Measurements from ENCODE around the gene ASCL5.

DNA sequence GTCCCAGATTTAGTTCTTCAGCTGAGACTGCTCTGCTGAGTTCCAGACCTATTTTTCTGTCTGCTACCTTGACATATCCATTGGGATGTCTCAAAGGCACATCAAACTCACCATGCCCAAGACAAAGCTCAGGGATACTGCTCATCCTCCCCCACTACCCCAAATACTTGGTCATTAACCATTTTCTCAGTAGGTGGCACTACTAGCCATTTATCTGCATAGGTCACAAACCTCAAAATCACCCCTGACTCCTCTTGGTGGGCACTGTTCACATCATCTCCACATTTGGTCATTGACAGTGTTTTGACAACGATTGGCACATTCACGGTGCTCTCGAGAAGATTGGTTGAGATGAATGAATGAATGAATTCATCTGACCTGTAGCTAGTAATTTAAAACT, 46.8 kb downstream of the ASCL5 start:
- TF ChIP-seq CREM (IDR thresholded peaks at IDR 0.05; ENCODE audit: low read depth), result no peak
- no peak; a peak in 1 of 6 replicates for TF ChIP-seq CTCF (IDR thresholded peaks at IDR 0.05 in 2 of 3, conservative IDR thresholded peaks at IDR 0.05 in 1 of 3; ENCODE audit: control insufficient read depth in 2 of 3, extremely low read depth in 1 of 3, insufficient read depth in 1 of 3, low read depth in 3 of 3, low read length in 3 of 3)
- no peak for TF ChIP-seq TCF3 (IDR thresholded peaks at IDR 0.05; ENCODE audit: borderline replicate concordance, insufficient read depth, low read depth, low read length)
- TF ChIP-seq CEBPB (IDR thresholded peaks at IDR 0.05; ENCODE audit: borderline replicate concordance in 1 of 2, low read depth in 2 of 2, low read length in 2 of 2), result no peak
- TF ChIP-seq CREB1 (IDR thresholded peaks at IDR 0.05; ENCODE audit: low read depth), result no peak
- no peak for TF ChIP-seq NR2F1 (conservative IDR thresholded peaks at IDR 0.05)
- no peak for TF ChIP-seq SUZ12 (IDR thresholded peaks at IDR 0.05; ENCODE audit: unreplicated experiment)
- no peak for TF ChIP-seq YY1 (IDR thresholded peaks at IDR 0.05; ENCODE audit: low read depth, low read length)
- no peak for TF ChIP-seq CHD1 (IDR thresholded peaks at IDR 0.05; ENCODE audit: low read depth, low read length)
- TF ChIP-seq SMAD1 (IDR thresholded peaks at IDR 0.05; ENCODE audit: low read depth, partially characterized antibody), result no peak
- no peak for TF ChIP-seq ZBED1 (IDR thresholded peaks at IDR 0.05; ENCODE audit: borderline replicate concordance)
